Measurements from ENCODE around the gene TAF6L.

DNA sequence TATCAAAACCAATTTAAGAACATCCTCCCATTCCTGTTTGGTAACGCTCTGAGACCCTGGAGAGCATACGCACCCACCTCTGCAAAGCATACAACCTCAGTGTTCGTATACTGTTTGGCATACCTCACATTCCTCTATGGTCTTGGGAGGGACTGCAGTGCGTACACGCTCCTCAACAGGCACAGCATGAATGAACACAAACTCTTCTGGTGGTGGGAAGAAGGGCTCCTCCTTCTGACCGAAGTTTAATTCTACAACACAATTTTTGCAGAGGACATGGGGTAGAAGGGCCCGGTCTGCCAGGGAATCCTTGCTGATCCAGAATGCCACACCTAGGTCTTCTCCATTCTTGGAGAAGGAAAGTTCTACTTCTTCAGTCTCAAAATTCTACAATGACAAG lies 49.2 kb upstream of the TAF6L start:
- TF ChIP-seq POLR2AphosphoS5 (IDR thresholded peaks at IDR 0.05) (no peak), RAD21 (conservative IDR thresholded peaks at IDR 0.05) (no peak), EP300 (conservative IDR thresholded peaks at IDR 0.05; ENCODE audit: poor library complexity, severe bottlenecking) (no peak), TAF1 (IDR thresholded peaks at IDR 0.05; ENCODE audit: low read depth) (no peak), EZH2 (IDR thresholded peaks at IDR 0.05; ENCODE audit: borderline replicate concordance, insufficient read depth, low read length, poor library complexity, severe bottlenecking) (no peak), MXI1 (conservative IDR thresholded peaks at IDR 0.05; ENCODE audit: poor library complexity, severe bottlenecking) (no peak), SMC3 (conservative IDR thresholded peaks at IDR 0.05; ENCODE audit: poor library complexity) (no peak)
- TF ChIP-seq, protein P1, sequence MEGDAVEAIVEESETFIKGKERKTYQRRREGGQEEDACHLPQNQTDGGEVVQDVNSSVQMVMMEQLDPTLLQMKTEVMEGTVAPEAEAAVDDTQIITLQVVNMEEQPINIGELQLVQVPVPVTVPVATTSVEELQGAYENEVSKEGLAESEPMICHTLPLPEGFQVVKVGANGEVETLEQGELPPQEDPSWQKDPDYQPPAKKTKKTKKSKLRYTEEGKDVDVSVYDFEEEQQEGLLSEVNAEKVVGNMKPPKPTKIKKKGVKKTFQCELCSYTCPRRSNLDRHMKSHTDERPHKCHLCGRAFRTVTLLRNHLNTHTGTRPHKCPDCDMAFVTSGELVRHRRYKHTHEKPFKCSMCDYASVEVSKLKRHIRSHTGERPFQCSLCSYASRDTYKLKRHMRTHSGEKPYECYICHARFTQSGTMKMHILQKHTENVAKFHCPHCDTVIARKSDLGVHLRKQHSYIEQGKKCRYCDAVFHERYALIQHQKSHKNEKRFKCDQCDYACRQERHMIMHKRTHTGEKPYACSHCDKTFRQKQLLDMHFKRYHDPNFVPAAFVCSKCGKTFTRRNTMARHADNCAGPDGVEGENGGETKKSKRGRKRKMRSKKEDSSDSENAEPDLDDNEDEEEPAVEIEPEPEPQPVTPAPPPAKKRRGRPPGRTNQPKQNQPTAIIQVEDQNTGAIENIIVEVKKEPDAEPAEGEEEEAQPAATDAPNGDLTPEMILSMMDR (IDR thresholded peaks at IDR 0.05; ENCODE audit: poor library complexity, severe bottlenecking) = no peak
- TF ChIP-seq, protein P2, sequence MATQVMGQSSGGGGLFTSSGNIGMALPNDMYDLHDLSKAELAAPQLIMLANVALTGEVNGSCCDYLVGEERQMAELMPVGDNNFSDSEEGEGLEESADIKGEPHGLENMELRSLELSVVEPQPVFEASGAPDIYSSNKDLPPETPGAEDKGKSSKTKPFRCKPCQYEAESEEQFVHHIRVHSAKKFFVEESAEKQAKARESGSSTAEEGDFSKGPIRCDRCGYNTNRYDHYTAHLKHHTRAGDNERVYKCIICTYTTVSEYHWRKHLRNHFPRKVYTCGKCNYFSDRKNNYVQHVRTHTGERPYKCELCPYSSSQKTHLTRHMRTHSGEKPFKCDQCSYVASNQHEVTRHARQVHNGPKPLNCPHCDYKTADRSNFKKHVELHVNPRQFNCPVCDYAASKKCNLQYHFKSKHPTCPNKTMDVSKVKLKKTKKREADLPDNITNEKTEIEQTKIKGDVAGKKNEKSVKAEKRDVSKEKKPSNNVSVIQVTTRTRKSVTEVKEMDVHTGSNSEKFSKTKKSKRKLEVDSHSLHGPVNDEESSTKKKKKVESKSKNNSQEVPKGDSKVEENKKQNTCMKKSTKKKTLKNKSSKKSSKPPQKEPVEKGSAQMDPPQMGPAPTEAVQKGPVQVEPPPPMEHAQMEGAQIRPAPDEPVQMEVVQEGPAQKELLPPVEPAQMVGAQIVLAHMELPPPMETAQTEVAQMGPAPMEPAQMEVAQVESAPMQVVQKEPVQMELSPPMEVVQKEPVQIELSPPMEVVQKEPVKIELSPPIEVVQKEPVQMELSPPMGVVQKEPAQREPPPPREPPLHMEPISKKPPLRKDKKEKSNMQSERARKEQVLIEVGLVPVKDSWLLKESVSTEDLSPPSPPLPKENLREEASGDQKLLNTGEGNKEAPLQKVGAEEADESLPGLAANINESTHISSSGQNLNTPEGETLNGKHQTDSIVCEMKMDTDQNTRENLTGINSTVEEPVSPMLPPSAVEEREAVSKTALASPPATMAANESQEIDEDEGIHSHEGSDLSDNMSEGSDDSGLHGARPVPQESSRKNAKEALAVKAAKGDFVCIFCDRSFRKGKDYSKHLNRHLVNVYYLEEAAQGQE (IDR thresholded peaks at IDR 0.05; ENCODE audit: borderline replicate concordance) = no peak

Measured in neural cell (in vitro differentiated cells).